Left cardiac atrium (tissue), 4 donors: ENCODE results near the gene CLIP2. TPM values are rescaled to one million over a fixed set of nuclear protein-coding genes. Genes with fewer than 3 reads are reported as not detected.
A peak's percentile ranks its signal among the peaks of the same experiment; 100 is the strongest.
"Not testable (repeated sequence)": the region's sequence is repeated elsewhere in the genome, so short reads cannot be mapped to it uniquely, and the experiment has no call there.

Experiments used
- ATAC-seq, 2 donors: fragments of 200-7000 bp; cut with Tn5 transposase; one replicate each; pipeline ENCODE4 v1.9.1; 2020; ENCODE audit warnings: mild to moderate bottlenecking in 2 of 2, moderate library complexity in 2 of 2
- DNase-seq: peaks from one replicate; pipeline ENCODE4 v3.0.0-alpha.2; 2020
- intact Hi-C, 2 donors: fragments of 100-400 bp; cut with DNase I; formaldehyde crosslinking; loops; one replicate each; pipeline versions ENCODE4 v1.14.1 to v1.15.1; 2022 to 2023
- total RNA-seq, 2 donors: library from RNA; stranded (reverse); fragmentation: NEBNext Ultra II Directional; extraction: Animal tissue kit (Norgen Biotek cat#: 25700); gene quantifications; one replicate each; pipeline ENCODE4 v1.2.1, GENCODE V29; 2021
- donor health status: DM: no; HTN: yes; CAD: no.
- donor health status: DM: no; HTN: yes; CAD: no; lungs with severe emphysema.
- donor health status: DM: yes; HTN: yes; CAD: no.
- donor health status: Dilated cardiomyopathy.

Gene CLIP2
- total RNA-seq, 2 donors from 2014 or later: 9.7 to 10.6 TPM

DNA sequence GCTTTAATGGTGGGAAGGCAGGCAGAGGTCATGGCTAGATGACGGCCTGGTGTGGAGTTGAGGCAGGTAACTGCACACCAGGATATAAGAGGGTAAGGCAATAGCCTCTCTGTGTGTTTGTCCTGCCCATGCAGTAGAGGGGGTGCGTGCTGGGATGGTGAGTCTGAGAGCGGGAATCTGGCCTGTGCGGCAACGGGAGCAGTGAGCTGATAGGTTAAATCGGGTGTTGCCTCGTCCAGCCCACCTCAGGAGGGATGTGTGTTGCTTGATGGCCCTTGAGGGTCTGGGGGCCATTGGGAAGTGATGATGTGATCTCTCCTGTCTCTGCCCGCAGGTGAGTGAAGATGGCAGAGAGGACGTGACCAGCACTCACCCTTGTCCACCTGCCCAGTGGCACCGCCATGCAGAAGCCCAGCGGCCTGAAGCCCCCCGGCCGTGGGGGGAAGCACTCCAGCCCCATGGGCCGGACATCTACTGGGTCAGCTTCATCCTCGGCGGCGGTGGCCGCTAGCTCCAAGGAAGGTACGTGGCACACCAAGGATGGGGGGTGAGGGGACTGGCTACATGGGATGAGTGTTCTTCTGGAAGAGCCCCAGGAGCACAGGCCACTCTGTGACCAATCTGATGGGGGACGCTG is 28.1 kb downstream of the CLIP2 start:
- ATAC-seq (no peak), DNase-seq (no peak)
- intact Hi-C loops: no loop called here

DNA sequence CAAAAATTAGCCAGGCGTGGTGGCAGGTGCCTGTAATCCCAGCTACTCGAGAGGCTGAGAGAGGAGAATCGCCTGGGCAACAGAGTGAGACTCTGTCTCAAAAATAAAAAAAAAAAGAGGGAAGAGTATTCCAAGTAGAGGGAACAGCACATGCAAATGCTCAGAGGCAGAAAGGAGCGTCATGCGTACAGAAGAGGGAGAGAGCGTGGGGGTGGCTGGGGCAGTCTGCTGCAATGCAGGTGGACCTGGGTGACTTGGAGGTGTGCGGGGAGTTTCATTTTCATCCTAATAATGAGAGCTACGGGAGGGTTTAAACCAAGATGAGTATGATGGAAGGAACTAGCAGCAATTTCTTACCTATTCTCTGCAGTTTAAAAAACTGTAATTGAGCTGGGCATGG is 28.8 kb downstream of the CLIP2 start:
- no peak for ATAC-seq
- DNase-seq: no peak
- intact Hi-C loops: no loop called here

DNA sequence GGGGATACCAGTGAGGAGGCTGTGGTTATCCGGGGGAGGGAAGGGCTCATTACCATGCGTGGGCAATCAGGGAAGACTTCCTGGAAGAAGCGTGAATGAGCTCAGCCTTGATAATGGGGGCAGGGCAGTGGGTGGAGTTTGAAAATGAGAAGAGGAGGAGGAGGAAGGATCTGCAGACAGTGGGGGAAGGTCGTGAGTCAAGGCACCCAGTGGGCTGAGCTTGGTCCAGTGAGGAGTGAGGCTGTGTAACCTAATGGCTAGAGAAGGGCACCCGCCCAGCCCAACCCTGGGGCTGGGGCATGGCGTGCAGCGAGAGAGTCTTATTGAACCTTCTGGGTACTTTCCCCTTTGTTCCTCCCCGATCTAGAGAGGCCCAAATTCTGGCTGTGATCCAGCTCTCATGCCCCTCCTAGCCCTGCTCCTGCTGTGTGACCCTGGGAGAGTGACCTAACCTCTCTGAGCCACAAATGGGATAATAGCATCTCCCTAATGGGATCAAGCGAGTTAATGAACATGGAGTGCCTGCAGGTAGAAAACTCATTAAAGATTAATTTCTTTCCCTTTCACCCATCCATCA is 31.5 kb downstream of the CLIP2 start:
- DNase-seq (no peak), ATAC-seq (no peak)
- intact Hi-C loops: no loop called here

DNA sequence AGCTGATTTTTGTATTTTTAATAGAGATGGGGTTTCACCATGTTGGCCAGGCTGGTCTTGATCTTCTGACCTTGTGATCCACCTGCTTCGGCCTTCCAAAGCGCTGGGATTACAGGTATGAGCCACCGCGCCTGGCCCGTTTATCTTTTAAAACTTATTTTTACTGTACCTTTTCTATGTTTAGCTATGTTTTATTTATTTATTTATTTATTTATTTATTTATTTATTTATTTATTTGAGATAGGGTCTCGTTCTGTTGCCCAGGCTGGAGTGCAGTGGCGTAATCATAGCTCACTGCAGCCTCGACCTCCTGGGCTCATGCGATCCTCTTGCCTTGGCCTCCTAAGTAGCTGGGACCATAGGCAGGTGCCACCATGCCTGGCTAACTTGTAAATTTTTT is 33.7 kb downstream of the CLIP2 start:
- DNase-seq, intact Hi-C loops, ATAC-seq: not testable (repeated sequence)

DNA sequence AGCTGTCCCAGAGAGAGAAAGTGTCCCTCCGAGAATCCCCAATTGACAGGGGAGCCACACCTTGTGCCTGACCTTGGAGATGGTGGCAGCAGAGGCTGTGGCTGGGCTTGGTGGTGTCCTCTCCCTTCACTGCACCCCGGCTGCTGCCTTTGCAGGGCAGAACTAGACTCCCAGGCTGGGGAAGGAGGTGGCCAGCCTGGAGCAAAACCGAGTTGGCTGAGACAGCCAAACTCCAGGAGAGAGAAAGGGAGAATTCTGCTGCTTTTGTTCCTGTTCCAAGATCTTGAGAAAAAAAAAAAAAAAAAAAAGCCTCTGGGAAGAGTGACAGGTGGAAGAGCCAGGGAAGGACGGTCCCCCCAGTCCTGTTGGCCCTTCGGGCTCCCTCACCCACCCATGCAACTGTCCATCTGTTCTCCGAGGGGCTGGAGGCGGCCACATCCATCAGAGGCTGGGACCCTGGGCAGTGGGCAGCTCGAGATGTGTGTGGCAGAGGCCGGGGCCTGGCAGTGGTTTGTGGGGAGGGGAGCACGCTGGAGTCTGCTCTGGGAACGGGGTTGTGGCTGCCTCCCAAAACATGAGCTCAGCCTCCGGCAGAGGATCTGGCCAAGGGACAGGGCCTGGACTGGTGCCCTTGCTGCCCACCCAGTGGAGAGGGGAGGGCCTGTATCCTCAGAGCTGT is 35.5 kb downstream of the CLIP2 start:
- ATAC-seq (peak in 1 of 2 donors; percentile 51), DNase-seq (peak; percentile 31)
- intact Hi-C loops: no loop called here

DNA sequence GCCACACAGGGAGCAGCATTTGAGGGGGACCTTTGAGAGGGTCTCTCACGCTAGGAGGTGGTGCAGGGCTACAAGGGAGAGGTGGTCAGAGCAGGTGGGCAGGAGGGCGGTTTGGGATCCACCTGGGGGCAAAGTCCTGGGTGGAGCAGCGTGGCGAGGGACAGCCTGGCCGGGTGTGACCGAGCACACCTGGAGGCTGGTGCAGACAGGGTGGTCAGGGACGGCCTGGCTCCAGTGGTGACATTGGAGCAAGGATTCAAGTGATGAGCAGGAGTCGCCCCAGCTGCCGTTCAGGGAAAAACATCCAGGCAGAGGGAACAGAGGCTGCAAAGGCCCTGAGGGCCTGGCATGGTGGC is 36.0 kb downstream of the CLIP2 start:
- no peak for DNase-seq
- intact Hi-C loops: no loop called here
- ATAC-seq: no peak

DNA sequence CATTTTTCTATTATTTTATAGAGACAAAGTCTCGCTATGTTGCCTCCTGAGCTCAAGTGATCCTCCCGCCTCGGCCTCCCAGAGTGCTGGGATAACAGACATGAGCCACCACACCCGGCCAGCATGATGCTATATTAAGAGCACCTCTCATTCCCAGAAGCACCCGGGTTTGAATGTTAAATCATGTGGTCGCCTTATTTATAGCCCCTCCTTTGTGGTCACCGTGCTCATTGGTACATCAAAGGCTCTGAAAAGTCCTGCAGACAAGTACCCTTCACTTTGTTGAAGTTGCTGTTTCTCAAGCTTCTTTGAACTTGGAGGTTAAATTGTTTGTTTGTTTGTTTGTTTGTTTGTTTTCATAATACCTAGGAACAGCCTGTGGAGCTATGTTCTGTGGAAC is 40.0 kb downstream of the CLIP2 start:
- ATAC-seq (no peak), DNase-seq (no peak)
- intact Hi-C loops: no loop called here

DNA sequence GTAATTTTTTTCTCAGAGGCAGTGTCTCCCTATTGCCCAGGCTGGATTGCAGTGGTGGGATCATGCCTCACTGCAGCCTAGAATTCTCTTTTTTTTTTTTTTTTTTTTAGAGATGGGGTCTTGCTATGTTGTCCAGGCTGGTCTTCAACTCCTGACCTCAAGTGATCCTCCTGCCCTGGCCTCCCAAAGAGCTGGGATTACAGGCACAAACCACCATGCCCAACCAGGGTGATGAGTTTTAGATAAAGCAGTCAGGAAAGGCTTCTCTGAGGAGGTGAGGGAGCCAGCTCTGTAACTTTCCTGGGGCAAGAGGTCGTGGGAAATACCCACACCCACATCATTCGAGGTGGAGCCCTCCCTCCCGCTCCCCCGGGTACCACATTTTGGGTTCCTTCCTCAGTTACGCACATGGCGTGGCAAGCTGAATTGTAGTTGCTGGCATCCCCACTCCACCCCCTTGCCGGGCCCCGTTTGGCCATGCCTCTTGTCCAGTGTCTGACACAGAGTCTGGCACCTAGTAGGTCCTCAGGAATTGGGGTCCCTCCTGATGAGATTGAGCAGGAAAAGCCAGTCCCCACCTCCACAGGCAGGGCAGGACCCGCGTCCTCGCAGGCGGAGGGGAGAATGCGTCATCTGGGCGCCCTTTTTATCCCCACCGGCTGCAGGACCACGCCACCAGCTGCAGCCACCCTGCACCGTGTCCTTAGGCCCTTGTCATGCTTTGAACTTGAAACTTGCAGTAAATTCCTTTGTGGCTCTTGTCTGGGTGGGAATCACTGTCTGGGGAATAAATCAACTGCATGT is 43.4 kb downstream of the CLIP2 start:
- ATAC-seq: no peak
- no peak for DNase-seq
- intact Hi-C loops: no loop called here

DNA sequence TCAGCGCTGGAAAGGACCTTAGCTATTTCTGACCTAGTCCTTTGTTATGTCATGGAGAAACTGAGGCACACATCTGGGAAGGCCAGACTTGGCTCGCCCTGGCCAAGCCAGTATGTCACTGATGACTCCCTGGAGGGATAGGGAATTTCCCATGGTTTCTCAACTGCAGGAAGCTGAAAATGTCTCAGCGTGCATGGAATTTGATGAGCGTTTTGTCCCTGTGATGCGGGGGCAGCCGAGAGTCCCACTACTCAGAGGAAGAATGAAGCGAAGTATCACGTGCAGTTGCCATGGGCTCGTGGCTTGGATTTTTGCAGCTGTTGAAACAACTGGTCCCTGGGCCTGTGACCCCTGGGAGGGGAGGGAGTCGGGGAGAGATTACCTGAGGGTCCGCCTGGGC is 44.8 kb downstream of the CLIP2 start:
- intact Hi-C loops: no loop called here
- ATAC-seq: no peak
- no peak for DNase-seq

DNA sequence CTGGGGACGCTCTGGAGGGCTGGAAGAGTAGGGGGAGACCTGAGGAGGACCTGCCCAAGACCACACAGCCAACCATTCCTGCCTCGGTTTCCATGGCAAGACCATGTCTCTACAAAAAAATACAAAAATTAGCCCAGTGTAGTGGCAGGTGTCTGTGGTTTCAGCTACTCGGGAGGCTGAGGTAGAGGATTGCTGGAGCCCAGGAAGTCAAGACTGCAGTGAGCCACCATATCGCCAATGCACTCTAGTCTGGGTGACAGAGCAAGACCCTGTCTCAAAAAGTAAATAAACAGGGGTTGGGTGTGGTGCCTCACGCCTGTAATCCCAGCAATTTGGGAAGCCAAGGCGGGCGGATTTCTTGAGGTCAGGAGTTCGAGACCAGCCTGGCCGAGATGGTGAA is 48.7 kb downstream of the CLIP2 start:
- DNase-seq (no peak), ATAC-seq (no peak)
- intact Hi-C loops: no loop called here

DNA sequence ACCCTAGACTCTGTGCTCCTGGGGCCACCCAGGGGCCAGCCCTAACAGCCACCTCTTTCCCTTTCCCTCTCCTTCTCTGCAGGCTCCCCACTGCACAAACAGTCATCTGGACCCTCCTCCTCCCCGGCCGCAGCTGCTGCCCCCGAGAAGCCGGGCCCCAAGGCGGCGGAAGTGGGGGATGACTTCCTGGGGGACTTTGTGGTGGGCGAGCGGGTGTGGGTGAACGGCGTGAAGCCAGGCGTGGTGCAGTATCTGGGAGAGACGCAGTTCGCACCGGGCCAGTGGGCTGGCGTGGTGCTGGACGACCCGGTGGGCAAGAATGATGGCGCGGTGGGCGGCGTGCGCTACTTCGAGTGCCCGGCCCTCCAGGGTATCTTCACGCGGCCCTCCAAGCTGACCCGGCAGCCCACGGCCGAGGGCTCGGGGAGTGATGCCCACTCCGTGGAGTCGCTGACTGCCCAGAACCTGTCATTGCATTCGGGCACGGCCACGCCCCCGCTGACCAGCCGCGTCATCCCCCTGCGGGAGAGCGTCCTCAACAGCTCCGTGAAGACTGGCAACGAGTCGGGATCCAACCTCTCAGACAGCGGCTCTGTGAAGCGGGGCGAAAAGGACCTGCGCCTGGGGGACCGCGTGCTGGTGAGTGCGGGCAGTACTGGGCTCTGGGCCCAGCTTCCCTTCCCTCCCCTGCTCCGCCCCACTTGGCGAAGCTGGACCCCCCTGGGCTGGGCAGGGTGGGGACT is 49.3 kb downstream of the CLIP2 start:
- ATAC-seq: no peak

DNA sequence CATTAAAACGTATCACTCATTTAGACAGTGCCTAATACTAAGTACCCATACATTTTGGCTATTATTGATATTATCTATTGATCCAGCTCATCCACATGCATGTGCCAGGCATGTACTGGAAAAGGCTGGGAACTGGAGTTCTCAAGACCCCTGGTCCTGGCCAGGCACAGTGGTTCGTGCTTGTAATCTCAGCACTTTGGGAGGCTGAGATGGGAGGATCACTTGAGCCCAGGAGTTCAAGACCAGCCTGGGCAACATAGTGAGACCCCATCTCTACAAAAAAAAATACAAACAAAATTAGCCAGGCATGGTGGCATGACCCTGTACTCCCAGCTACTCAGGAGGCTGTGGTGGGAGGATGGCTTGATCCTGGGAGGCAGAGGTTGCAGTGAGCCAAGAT is 50.4 kb downstream of the CLIP2 start:
- DNase-seq, intact Hi-C loops, ATAC-seq: not testable (repeated sequence)

More for the DNA sequence above, 49.3 kb downstream of the CLIP2 start:
- intact Hi-C loops: no loop called here
- DNase-seq: no peak

DNA sequence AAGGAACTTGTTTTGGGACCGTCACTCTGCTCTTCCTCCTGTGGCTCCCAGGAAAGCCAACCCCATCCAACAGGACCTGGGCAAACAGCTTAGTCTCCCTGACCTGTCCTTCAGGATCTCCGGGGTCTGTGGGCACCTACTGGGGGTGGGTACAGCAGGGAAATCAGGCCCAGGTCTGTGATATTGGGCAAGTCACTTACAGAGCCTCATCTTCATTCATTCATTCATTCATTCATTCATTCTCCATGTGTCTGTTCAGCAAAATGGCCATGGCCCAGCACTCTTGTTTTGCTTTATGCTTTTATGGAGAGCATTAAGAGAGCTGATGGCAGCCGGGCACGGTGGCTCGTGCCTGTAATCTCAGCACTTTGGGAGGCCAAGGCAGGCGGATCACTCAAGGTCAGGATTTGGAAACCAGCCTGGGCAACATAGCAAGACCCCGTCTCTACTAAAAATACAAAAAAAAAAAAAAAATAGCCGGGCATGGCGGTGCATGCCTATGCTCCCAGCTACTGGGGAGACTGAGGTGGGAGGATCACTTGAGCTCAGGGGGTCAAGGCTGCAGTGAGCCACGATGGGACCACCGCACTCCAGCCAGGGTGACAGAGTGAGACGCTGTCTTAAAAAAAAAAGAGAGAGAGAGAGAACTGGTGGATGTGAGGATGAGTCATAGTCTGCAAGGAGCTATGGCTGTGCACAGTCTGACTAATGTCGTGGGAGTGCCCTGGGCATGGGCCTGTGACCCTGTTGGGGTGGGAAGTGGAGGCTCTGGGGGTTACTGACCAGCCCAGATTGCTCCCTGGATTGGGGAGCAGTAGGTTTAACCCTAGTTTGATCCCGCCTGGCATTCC is 54.3 kb downstream of the CLIP2 start:
- peak in 1 of 2 donors; percentile 94 for ATAC-seq
- DNase-seq: no peak
- intact Hi-C loops: no loop called here

DNA sequence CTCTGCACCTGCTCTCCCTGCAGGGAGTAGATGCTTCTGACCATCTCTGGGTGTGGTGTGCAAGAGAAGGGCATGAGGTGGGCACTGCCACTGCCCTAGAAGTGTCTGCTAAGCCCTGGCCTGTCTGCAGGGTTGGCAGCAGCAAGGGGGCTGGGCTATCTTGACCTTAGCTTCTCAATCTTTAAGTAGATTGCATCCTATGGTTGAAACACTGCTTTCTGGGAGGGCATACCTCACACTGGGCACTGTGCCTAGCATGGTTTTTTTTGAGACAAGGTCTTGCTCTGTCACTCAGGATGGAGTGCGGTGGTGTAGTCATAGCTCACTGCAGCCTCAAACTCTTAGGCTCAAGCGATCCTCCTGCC is 54.9 kb downstream of the CLIP2 start:
- ATAC-seq (no peak), DNase-seq (no peak)
- intact Hi-C loops: no loop called here

DNA sequence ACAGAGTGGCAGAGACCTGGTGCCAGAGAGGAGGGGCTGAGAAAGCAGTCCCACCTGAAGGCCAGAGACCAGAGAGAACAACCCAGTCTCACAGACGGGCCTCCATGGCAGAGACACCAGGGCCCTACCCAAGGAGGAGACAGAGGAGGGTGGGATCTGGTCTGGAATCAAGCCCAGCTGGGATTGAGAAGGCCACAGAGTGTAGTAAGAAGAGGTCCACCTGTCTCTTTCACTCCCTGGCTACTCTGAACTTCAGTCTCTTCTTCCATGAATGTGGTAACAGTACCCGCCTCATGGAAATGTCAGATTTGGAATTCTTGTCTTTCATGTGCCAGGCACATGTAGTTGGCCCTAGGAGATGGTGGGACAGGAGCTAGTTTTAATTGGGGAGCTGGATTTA is 55.6 kb downstream of the CLIP2 start:
- no peak for ATAC-seq
- intact Hi-C loops: no loop called here
- no peak for DNase-seq

DNA sequence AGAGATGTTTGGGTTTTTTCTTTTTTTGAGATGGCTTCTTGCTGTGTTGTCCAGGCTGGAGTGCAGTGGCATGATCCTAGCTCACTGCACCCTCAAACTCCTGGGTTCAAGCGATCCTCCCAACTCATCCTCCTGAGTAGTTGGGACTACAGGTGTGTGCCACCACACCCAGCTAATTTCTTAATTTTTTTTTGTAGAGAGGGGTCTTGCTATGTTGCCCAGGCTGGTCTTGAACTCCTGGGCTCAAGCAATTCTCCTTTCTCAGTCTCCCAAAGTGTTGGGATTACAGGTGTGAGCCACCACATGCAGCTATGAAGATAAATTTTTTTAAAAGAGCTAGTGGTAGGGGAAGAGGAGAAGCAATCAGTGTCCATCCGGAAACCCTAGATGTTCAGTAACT is 56.8 kb downstream of the CLIP2 start:
- DNase-seq: no peak
- intact Hi-C loops: no loop called here
- no peak for ATAC-seq

DNA sequence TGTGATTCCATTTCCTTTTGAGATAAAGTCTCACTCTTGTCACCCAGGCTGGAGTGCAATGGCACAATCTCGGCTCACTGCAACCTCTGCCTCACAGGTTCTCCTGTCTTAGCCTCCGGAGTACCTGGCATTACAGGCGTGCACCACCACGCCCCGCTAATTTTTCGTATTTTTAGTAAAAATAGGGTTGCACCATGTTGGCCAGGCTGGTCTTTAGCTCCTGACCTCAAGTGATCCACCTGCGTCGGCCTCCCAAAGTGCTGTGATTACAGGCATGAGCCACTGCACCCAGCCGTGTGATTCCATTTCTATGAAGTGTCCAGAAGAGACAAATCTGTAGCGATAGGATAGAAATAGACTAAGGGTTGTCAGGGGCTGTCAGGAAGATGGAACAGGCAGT is 60.4 kb downstream of the CLIP2 start:
- intact Hi-C loops: no loop called here
- DNase-seq (no peak), ATAC-seq (no peak)

DNA sequence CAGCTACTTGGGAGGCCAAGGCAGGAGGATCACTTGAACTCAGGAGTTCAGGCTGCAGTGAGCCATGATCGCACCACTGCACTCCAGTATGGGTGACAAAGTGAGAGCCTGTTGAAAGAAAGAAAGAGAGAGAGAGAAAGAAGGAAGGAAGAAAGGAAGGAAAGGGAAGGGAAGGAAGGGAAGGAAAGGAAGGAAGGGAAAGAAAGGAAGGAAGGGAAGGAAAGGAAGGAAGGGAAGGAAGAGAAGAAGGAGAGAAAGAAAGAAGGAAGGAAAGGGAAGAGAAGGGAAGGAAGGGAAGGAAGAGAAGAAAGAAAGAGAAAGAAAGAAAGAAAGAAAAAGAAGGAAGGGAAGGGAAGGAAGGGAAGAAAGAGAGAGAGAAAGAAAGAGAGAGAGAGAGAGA is 61.5 kb downstream of the CLIP2 start:
- ATAC-seq (no peak), DNase-seq (no peak)
- intact Hi-C loops: no loop called here

DNA sequence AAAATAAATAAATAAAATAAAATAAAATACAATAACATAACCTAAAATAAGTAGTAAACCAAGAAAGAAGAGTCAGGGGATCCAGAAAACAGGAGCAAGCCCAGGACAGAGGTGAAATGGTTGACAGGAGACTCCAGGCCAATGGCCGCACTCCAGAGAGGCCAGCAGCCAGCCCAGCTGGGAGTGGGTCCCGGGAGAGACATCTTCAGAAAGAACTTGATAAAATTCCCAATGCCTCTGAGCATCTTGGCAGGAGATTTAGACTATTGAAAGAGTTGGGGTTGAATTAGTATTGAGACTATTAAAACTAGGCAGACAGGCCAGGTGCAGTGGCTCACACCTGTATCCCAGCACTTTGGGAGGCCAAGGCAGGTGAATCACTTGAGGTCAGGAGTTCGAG is 62.6 kb downstream of the CLIP2 start:
- intact Hi-C loops: no loop called here
- DNase-seq (no peak), ATAC-seq (no peak)
